Measurements from ENCODE around the gene TTC28.

Gene TTC28

DNA sequence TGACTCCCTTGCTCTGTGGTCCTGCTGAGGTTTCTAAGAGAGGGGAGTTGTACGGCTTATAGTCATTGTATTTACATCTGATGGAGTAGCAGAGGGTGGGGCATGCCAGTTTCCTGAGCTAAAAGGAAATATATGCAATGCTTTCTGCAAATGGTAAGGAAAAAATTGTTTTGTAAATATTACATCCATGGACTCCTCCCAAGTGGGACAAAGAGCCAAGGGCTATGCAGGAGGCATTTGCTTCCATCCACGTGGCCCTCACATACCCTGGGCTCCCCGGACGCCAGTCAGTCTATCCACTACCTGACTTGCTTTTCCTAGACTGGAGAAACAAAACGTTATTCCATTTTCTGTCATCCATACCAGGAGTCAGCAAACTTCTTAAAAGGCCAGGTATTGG lies 700.8 kb downstream of the TTC28 start:
- TF ChIP-seq, protein P1, sequence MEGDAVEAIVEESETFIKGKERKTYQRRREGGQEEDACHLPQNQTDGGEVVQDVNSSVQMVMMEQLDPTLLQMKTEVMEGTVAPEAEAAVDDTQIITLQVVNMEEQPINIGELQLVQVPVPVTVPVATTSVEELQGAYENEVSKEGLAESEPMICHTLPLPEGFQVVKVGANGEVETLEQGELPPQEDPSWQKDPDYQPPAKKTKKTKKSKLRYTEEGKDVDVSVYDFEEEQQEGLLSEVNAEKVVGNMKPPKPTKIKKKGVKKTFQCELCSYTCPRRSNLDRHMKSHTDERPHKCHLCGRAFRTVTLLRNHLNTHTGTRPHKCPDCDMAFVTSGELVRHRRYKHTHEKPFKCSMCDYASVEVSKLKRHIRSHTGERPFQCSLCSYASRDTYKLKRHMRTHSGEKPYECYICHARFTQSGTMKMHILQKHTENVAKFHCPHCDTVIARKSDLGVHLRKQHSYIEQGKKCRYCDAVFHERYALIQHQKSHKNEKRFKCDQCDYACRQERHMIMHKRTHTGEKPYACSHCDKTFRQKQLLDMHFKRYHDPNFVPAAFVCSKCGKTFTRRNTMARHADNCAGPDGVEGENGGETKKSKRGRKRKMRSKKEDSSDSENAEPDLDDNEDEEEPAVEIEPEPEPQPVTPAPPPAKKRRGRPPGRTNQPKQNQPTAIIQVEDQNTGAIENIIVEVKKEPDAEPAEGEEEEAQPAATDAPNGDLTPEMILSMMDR (IDR thresholded peaks at IDR 0.05; ENCODE audit: borderline replicate concordance, control extremely low read depth, extremely low read depth, insufficient read depth, missing control alignments), result no peak
- in situ Hi-C loops (cut with MboI; ENCODE audit: low sequenced_read_pairs, unreplicated experiment), result no loop called here
- DNase-seq (ENCODE audit: low spot score), result no peak

DNA sequence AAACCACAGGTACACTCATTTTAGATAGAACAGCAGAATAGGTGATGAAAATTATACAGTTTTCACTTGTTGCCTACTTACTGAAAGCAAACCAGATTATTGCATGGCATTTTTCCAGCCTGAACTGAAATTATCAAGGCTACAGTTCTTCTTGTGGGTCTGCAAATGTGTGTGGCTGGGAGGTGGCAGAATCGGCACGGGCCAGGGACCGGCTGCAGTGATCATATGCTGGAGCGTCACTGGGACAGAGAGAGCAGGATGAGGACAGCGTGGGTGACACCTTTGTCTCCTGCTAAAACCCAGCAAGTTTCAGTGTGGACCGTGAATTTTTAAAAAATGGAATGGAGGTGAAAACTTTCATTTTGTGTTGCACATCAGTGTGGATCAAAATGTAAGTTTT lies 701.3 kb downstream of the TTC28 start:
- no peak for DNase-seq (ENCODE audit: low spot score)
- TF ChIP-seq, protein P1 (IDR thresholded peaks at IDR 0.05; ENCODE audit: borderline replicate concordance, control extremely low read depth, extremely low read depth, insufficient read depth, missing control alignments), result no peak
- in situ Hi-C loops (cut with MboI; ENCODE audit: low sequenced_read_pairs, unreplicated experiment), result no loop called here

DNA sequence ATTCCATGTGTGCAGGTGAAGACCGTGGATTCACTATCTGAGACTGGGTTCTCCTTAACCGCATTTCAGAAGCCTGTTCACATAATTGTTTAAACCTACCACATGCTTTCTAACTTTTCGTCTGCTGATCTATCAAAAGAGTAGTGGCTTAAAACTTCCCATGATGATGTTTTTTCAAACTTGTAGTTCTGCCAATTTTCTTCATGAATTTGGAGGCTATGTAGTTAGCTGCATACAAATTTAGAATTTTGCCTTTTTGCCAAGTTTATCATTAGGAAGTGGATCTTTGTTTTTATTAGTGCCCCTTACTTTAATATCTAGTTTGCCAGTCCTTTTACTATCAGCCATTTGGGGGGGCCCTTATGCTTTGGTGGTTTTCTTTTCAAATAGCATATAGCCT lies 703.1 kb downstream of the TTC28 start:
- no peak for DNase-seq (ENCODE audit: low spot score)
- in situ Hi-C loops (cut with MboI; ENCODE audit: low sequenced_read_pairs, unreplicated experiment), result no loop called here
- TF ChIP-seq, protein P1 (IDR thresholded peaks at IDR 0.05; ENCODE audit: borderline replicate concordance, control extremely low read depth, extremely low read depth, insufficient read depth, missing control alignments), result no peak

DNA sequence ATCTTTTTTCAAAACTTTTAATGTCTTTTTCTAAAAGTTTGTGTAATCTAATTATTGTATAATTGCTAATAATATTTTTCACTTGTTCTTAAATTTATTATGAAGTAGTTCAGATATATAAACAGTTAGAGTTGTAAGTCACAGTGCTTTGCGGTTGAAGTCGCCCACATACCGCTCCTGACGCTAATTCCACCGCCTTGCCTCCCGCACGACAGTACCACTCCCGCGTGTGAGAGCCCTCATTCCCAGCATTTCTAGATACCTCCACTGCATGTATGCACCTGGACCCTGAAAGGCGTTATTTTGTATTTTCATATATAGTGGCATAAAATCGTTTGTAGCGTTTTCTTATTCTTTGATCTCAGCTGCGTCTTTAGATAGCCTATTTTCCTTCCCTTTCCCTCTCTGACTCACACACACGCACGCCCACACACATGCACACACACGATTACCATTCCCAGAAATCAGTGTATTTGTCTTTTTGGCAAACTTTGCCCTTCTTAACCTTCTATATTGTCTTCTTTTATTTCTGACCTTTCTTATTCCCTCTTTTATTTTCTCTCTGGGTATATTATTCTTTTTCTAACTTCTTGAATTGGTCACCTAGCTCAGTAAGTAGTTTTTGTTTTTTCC lies 704.1 kb downstream of the TTC28 start:
- DNase-seq (ENCODE audit: low spot score), result no peak
- TF ChIP-seq, protein P1 (IDR thresholded peaks at IDR 0.05; ENCODE audit: borderline replicate concordance, control extremely low read depth, extremely low read depth, insufficient read depth, missing control alignments), result no peak
- in situ Hi-C loops (cut with MboI; ENCODE audit: low sequenced_read_pairs, unreplicated experiment), result no loop called here

DNA sequence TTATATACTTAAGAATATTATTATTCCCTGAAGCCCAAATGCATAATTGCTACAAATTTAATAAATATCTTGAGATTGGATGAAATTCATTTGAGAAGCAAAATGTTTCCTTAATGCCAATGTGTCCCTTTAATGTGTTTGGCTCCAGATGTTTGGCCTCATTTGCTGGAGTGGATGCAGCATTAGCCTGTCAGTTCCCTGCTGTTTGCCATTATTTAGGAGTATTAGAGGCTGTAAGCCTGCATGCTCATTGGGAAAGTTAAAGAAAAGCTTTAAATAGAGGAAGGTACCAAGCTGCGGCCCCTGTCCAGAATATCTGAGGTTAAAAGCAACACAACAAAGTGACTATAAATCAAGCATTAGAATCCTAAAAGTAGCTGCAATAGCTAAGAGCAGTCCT lies 705.8 kb downstream of the TTC28 start:
- no peak for DNase-seq (ENCODE audit: low spot score)
- TF ChIP-seq, protein P1 (IDR thresholded peaks at IDR 0.05; ENCODE audit: borderline replicate concordance, control extremely low read depth, extremely low read depth, insufficient read depth, missing control alignments), result no peak
- in situ Hi-C loops (cut with MboI; ENCODE audit: low sequenced_read_pairs, unreplicated experiment), result no loop called here

DNA sequence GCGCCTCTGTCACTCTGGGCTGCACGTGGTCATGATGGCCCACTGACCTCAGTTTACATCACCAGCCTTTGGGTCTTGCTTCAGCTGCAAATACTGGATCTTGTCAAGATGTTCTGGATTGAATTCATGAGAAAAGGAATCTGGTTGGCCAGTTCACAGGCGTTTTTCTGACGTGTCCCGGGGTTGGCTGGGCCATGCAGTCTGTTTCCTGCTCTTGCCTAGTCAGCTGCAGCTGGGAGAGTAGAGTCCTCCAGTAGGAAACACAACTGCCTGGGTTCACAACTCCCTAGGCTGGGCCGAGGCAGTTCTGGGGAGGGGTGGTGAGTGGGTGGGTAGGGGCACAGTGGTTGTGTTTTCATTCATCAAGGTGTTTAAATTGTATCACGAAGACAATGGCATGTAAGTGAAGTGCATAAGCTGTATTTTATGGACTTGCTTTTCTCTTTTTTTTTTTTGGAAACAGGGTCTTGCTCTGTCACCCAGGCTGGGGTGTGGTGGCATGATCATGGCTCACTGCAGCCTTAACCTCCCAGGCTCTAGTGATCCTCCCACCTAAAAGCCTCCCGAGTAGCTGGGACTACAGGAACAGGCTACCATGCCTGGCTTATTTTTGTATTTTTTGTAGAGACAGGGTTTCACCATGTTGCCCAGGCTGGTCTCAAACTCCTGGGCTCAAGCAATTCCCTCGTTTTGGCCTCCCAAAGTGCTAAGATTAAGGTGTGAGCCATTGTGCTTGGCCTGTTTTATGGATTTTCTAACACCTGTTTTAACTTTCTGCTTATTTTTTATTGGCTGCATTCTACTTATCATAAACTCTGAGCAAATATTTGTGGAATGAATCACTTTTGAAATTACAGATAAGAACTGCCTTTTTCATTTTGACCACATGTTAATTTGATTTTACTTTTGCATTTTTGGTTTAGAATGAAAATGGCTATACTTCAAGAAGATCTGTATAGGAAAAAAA lies 706.6 kb downstream of the TTC28 start:
- in situ Hi-C loops (cut with MboI; ENCODE audit: low sequenced_read_pairs, unreplicated experiment), result no loop called here
- TF ChIP-seq, protein P1 (IDR thresholded peaks at IDR 0.05; ENCODE audit: borderline replicate concordance, control extremely low read depth, extremely low read depth, insufficient read depth, missing control alignments), result no peak
- DNase-seq (ENCODE audit: low spot score), result no peak
